C4-2B (cell line): ENCODE results near the gene MON1A.
"Not testable (repeated sequence)": the region's sequence is repeated elsewhere in the genome, so short reads cannot be mapped to it uniquely, and the experiment has no call there.

Experiments
- H3K27ac ChIP-seq: fragments of 450-650 bp; 2 replicates; pipeline ENCODE4 v1.5.1; 2017
- CTCF ChIP-seq: fragments of 450-650 bp; conservative IDR thresholded peaks from 2 replicates; pipeline ENCODE4 v1.5.1; 2017; ENCODE audit warnings: mild to moderate bottlenecking
- ZFX ChIP-seq: fragments of 450-650 bp; IDR thresholded peaks from 2 replicates; pipeline ENCODE4 v1.6.1; 2017

The MON1A gene

GRCh38 chr3:49955636-49956035, 26.0 kb upstream of the MON1A start:
- TF ChIP-seq ZFX (no peak), CTCF (no peak)
- no peak overlapping the region for H3K27ac ChIP-seq

GRCh38 chr3:49952924-49953323, 23.3 kb upstream of the MON1A start:
- TF ChIP-seq ZFX: no peak
- TF ChIP-seq CTCF: no peak
- no peak overlapping the region for H3K27ac ChIP-seq

- no peak overlapping the region for H3K27ac ChIP-seq
- TF ChIP-seq ZFX (no peak), CTCF (no peak)
Observed at GRCh38 chr3:49942651-49943050, 13.0 kb upstream of the MON1A start.

GRCh38 chr3:49940667-49941249, 11.1 kb upstream of the MON1A start:
- H3K27ac ChIP-seq: peak overlapping the region; percentile 81
- TF ChIP-seq CTCF: no peak

GRCh38 chr3:49939858-49940666, 10.5 kb upstream of the MON1A start, which contains the start of gene RBM6:
Gene RBM6, plus strand, starts transcription at chr3:49940150. Its CDS starts 22,492 bp downstream, at chr3:49962642.
- TF ChIP-seq ZFX (peak; percentile 97), CTCF (no peak)
- peak within 1 kb of the TSS; percentile 81 for H3K27ac ChIP-seq

GRCh38 chr3:49937090-49937489, 7.5 kb upstream of the MON1A start:
- TF ChIP-seq CTCF: no peak
- TF ChIP-seq ZFX: no peak
- no peak overlapping the region for H3K27ac ChIP-seq

- not testable (repeated sequence) for H3K27ac ChIP-seq
Observed at GRCh38 chr3:49932281-49932680, 2.7 kb upstream of the MON1A start.
